GM13977 (cell line): ENCODE results near the gene OR1I1.
A peak's percentile ranks its signal among the peaks of the same experiment; 100 is the strongest.

ENCODE experiments used
- DNase-seq: peaks from one replicate; pipeline ENCODE4 v3.0.0; 2012; ENCODE audit warnings: low spot score
- CTCF ChIP-seq: IDR thresholded peaks from 2 replicates; pipeline ENCODE4 v1.5.1; 2012; ENCODE audit warnings: mild to moderate bottlenecking, control low read depth; ENCODE audit not compliant: insufficient read depth; ENCODE audit errors: extremely low read depth, missing control alignments
- in situ Hi-C: fragments of 300-500 bp; cut with MboI; formaldehyde crosslinking; loops from one replicate; pipeline ENCODE4 v1.12.0; 2022; ENCODE audit warnings: low sequenced_read_pairs, low pct_unique_long_range_greater_than_20kb, mixed read lengths, inconsistent platforms; ENCODE audit not compliant: unreplicated experiment

Gene OR1I1

GRCh38 chr19:15123031-15123890, 41.2 kb downstream of the OR1I1 start:
- no peak for TF ChIP-seq CTCF
- in situ Hi-C loops = no loop called here
- no peak for DNase-seq

- in situ Hi-C loops = no loop called here
- DNase-seq = no peak
- no peak for TF ChIP-seq CTCF
Observed at GRCh38 chr19:15123900-15124299, 41.9 kb downstream of the OR1I1 start.

- no peak for TF ChIP-seq CTCF
- in situ Hi-C loops = no loop called here
- no peak for DNase-seq
Observed at GRCh38 chr19:15124572-15125231, 42.7 kb downstream of the OR1I1 start.

- TF ChIP-seq CTCF = no peak
- DNase-seq = peak; percentile 98
- in situ Hi-C loops = no loop called here
Observed at GRCh38 chr19:15125232-15126067, 43.4 kb downstream of the OR1I1 start.

- DNase-seq = no peak
- in situ Hi-C loops = no loop called here
- no peak for TF ChIP-seq CTCF
Observed at GRCh38 chr19:15126131-15126910, 44.3 kb downstream of the OR1I1 start.
